ENCODE data around the gene UNC119.

The UNC119 gene

GRCh38 chr17:28544402-28545140 is 7.9 kb downstream of the UNC119 start:
- no peak for DNase-seq (ENCODE audit: low spot score)

- no peak for DNase-seq (ENCODE audit: low spot score)
Observed at GRCh38 chr17:28541439-28541838, 11.0 kb downstream of the UNC119 start.

- DNase-seq (ENCODE audit: low spot score) = no peak
Observed at GRCh38 chr17:28540231-28540630, 12.2 kb downstream of the UNC119 start.

GRCh38 chr17:28538296-28538895 is 14.0 kb downstream of the UNC119 start:
- DNase-seq (ENCODE audit: low spot score) = no peak

- DNase-seq (ENCODE audit: low spot score) = no peak
Observed at GRCh38 chr17:28537219-28537610, 15.2 kb downstream of the UNC119 start.

GRCh38 chr17:28536532-28537218 is 15.7 kb downstream of the UNC119 start:
- DNase-seq (ENCODE audit: low spot score) = no peak

GRCh38 chr17:28534740-28535375 is 17.6 kb downstream of the UNC119 start:
- no peak for DNase-seq (ENCODE audit: low spot score)

GRCh38 chr17:28533091-28533807 is 19.2 kb downstream of the UNC119 start:
- peak; percentile 45 for DNase-seq (ENCODE audit: low spot score)

- no peak for DNase-seq (ENCODE audit: low spot score)
Observed at GRCh38 chr17:28532050-28532960, 20.1 kb downstream of the UNC119 start.

GRCh38 chr17:28530926-28531325 is 21.5 kb downstream of the UNC119 start:
- DNase-seq (ENCODE audit: low spot score) = no peak

GRCh38 chr17:28530250-28530649 is 22.2 kb downstream of the UNC119 start:
- no peak for DNase-seq (ENCODE audit: low spot score)

GRCh38 chr17:28529013-28529400 is 23.4 kb downstream of the UNC119 start:
- no peak for DNase-seq (ENCODE audit: low spot score)

- peak; percentile 54 for DNase-seq (ENCODE audit: low spot score)
Observed at GRCh38 chr17:28528327-28529012, 24.0 kb downstream of the UNC119 start.

GRCh38 chr17:28527859-28528258 is 24.6 kb downstream of the UNC119 start:
- DNase-seq (ENCODE audit: low spot score) = no peak

- no peak for DNase-seq (ENCODE audit: low spot score)
Observed at GRCh38 chr17:28527181-28527681, 25.2 kb downstream of the UNC119 start.

- DNase-seq (ENCODE audit: low spot score) = no peak
Observed at GRCh38 chr17:28526381-28526780, 26.0 kb downstream of the UNC119 start.

- DNase-seq (ENCODE audit: low spot score) = peak; percentile 78
Observed at GRCh38 chr17:28524476-28525424, 27.7 kb downstream of the UNC119 start.

- no peak for DNase-seq (ENCODE audit: low spot score)
Observed at GRCh38 chr17:28523876-28524275, 28.5 kb downstream of the UNC119 start.

GRCh38 chr17:28523186-28523585 is 29.2 kb downstream of the UNC119 start:
- no peak for DNase-seq (ENCODE audit: low spot score)
